NCI-H82 (cell line): ENCODE results near the gene S1PR1.
"Not testable (repeated sequence)": the region's sequence is repeated elsewhere in the genome, so short reads cannot be mapped to it uniquely, and the experiment has no call there.

ENCODE experiments used
- DNase-seq: peaks from one replicate; lab custom pipeline; 2025; lab: John Stamatoyannopoulos, UW

Gene S1PR1

GRCh38 chr1:101219924-101220870 is 16.6 kb upstream of the S1PR1 start:
- peak; percentile 10 for DNase-seq

DNA sequence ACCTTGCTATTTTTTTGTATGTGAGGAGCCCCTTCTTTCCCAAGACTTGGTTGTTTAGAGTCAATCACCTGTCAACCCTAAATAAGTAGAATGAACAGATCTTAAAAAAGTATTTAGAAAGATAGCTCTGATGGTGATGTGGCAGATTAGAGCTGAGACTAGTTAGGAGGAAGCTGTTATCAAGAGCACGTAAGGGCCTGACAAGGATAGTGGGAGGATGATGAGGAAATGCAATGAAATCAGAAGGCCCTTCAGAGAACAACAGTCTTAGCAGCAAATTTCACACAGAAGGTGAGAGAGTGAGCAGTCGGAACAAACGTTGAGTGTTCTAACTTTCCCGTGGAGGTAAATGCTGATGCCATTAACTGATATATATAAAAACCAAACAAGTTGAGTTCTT is 15.9 kb upstream of the S1PR1 start:
- DNase-seq = no peak

DNA sequence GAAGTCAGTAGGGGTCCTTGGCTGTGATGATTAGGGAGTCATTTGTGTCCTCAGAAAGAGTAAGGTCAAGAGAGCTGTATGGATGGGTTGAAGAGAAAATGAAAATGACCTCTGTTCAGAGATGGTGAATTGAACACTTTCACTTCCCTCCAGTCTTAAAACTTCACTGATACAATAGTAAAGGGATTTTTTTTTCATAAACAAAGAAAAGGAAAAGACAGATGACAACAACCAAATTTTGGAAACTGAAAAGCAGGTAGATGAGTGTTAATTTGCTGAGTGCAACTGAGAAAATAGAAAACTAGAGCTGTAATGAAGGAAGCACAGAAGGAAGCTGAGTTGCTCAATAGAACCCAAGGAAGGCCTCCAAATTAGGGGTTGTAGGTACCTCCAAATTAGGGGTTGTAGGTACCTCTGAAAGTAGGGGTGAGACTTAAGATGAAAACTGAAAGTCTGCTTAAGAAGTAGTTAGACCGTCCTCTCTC is 14.8 kb upstream of the S1PR1 start:
- DNase-seq = no peak

- no peak for DNase-seq
These were observed 9.0 kb upstream of the S1PR1 start for GRCh38 chr1:101227837-101228236.

DNA sequence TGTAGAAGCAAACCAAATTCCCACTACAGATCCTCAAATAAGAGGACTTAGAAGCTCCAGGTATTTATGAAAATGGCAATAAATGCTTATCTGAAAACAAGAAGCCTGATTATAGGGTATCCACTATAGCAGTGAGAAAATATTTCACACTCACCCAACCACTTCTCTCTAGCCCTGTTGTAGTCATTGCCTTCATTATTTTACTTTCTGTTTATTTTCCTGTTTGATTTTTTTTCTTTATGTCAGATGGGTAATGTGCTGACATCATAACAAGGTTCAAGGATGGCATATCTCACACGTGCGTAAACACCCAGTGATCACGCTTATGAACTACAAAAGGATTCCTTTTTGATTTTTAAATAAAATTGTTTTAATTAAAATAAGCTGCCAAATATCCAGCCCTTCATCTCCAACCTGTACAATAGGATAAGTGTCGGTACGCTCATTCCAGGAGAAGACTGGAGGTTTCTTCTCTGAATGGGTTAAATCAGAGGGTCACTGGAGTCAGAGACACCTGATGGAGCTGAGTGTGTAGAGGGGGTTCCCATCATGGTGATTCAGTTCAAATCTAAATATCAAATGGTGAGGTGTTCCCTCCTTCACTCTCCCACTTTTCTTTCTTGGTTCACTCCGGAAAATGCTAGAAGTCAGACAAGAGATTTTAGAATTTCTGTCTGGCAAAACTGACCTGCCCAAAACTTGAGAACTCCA is 8.2 kb upstream of the S1PR1 start:
- no peak for DNase-seq

GRCh38 chr1:101232182-101232581 is 4.6 kb upstream of the S1PR1 start:
- DNase-seq = not testable (repeated sequence)

- no peak for DNase-seq
These were observed 3.3 kb upstream of the S1PR1 start for GRCh38 chr1:101233495-101233894.

DNA sequence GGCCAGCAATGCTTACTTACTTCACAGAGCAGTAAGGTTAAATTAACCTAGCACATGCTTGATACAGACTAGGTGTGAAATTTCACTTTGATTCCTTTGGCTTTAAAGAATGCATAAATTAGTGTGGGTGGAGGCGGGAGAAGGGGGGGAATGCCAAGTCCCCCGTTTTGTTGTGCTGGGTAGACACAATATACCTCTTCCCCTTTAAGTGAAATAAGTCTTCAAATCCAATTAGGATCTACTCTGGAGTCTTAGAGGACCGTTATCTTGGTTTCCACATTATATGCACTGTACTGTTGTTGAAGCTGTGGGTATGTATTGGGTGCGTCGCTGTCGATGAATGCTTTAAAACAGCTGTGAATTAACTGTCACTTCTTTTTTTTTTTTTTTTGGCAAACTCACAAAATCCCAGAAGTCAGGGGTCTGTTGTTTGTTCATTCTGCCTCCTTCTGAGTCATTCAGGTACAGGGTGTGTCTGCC is 1.6 kb upstream of the S1PR1 start:
- peak; percentile 73 for DNase-seq

DNA sequence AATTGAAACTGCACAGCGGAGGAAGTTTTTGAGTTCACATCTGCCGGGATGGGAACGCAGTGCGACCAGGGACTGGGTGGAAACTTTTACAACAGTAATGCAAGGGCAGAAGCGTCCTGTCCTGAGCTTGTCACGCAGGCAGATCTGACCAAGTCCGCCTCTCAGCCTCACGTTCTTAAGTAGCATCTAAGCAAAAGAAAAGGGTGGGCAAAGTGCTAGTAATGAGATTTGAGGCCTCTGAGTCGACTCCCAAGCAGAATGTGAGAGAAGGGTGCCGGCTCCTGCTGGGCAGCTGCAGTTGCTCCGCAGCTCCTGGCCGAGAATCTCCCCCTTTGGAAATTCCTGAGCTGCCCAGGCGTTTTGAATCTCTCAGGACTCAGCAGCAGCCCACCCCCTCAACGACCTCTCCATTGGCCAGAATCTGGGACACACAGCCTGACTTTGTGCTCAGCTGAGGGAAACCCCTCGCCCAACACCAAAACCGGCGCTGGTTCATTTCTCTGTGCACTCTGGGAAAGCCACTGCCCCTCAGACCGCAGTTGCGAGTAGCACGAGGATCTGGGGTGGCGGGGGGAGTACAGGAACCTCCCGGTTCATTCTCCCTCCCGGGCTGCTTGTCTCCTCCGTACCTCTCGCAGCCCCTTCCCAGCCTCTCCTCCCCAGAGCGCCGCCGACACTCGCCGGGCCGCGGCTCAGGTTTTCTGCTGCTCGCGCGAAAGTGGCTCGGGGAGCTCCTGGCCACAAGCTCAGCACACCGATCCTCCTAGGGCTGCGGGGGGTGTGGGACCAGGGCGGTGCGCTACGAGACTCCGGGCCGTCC is 913 bp upstream of the S1PR1 start:
- DNase-seq = peak; percentile 85

- peak; percentile 49 for DNase-seq
These were observed 514 bp downstream of the S1PR1 start for GRCh38 chr1:101237229-101237837.

- DNase-seq = peak; percentile 55
These were observed 1.3 kb downstream of the S1PR1 start for GRCh38 chr1:101238031-101238628.

DNA sequence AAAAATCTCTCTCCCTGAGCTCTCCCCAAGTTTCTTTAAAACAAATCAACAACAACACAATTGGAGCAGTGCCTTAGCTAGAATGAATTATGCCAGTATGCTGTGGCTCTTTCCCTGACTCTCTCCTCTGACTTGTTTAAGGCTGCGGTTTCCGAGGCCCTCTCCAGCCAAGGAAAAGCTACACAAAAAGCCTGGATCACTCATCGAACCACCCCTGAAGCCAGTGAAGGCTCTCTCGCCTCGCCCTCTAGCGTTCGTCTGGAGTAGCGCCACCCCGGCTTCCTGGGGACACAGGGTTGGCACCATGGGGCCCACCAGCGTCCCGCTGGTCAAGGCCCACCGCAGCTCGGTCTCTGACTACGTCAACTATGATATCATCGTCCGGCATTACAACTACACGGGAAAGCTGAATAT is 1.9 kb downstream of the S1PR1 start:
- peak; percentile 93 for DNase-seq

DNA sequence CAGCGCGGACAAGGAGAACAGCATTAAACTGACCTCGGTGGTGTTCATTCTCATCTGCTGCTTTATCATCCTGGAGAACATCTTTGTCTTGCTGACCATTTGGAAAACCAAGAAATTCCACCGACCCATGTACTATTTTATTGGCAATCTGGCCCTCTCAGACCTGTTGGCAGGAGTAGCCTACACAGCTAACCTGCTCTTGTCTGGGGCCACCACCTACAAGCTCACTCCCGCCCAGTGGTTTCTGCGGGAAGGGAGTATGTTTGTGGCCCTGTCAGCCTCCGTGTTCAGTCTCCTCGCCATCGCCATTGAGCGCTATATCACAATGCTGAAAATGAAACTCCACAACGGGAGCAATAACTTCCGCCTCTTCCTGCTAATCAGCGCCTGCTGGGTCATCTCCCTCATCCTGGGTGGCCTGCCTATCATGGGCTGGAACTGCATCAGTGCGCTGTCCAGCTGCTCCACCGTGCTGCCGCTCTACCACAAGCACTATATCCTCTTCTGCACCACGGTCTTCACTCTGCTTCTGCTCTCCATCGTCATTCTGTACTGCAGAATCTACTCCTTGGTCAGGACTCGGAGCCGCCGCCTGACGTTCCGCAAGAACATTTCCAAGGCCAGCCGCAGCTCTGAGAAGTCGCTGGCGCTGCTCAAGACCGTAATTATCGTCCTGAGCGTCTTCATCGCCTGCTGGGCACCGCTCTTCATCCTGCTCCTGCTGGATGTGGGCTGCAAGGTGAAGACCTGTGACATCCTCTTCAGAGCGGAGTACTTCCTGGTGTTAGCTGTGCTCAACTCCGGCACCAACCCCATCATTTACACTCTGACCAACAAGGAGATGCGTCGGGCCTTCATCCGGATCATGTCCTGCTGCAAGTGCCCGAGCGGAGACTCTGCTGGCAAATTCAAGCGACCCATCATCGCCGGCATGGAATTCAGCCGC is 2.5 kb downstream of the S1PR1 start:
- DNase-seq = no peak

- DNase-seq = no peak
These were observed 3.2 kb downstream of the S1PR1 start for GRCh38 chr1:101240041-101240430.

DNA sequence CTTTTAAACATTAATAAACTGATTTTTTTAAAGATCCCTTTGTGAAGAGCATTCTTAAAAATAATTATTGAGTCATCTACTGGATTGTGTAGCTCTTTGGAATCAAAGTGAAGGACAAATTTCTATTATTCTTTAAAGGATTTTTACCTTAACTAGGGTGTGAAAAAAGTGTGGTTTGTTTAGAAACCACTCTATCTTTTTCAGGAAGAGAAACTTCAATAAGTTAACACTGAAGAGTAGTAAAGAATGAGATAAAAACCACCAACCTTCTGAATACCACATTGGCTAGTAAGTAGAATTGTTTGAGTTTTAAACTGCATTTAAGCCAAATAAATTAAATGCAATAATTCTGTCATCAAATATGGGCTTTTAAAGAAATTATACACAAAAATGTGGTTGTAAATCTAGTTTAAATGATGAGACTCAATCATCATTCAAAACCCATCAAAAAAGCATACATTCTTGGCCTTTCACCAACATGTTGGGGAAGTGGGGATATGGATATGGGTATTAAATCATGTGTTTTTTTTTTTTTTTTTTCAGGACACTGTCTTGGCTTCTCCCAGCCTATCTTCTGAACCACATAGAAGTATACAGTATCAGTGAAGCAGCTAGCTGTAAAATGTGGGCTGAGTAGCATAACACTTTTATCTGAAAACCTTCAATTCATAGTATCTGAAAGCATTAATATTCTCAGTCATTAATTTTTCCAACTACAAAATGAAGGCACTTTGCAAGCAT is 4.8 kb downstream of the S1PR1 start:
- no peak for DNase-seq

GRCh38 chr1:101242324-101243050 is 5.7 kb downstream of the S1PR1 start:
- no peak for DNase-seq

DNA sequence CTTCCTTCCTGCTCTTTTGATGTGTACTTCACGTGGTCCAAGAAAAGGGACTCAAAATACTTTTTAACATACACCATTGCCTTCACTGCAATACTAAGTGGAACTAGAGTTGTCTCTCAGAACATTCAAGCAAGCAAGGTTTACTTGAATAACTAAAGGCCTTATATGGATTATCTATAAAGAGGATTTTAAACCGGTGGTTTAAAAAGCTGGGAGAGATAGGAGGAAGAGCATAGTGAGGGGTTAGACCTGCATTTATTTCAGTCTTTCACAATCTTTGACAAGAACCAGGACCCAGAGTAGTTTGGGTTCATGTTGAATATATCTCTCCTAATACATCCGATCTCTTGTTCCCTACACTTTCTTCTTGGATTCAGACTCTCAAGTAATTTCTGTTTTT is 6.9 kb downstream of the S1PR1 start:
- DNase-seq = peak; percentile 28

DNA sequence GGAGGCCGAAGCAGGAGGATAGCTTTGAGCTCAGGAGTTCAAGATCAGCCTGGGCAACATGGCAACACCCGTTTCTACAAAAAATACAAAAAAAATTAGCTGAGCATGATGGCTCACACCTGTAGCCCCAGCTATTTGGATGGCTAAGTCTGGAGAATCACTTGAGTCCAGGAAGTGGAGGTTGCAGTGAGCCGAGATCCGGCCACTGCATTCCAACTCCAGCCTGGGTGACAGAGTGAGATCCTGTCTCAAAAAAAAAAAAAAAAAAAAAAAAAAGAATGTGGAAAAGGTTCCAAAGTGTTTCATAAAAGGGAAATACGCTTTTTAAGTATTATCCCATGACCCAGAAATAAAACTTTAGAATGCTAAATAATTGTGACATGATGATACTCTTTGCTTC is 8.0 kb downstream of the S1PR1 start:
- no peak for DNase-seq
